ENCODE results near the gene HAGH.

HAGH gene

GRCh38 chr16:1772362-1772907 lies 54.2 kb downstream of the HAGH start, which contains the start of gene EME2:
TSS of gene EME2 (plus strand) at chr16:1772810. CDS start at chr16:1773228, 418 bp downstream.
- DNase-seq = peak; percentile 34

DNA sequence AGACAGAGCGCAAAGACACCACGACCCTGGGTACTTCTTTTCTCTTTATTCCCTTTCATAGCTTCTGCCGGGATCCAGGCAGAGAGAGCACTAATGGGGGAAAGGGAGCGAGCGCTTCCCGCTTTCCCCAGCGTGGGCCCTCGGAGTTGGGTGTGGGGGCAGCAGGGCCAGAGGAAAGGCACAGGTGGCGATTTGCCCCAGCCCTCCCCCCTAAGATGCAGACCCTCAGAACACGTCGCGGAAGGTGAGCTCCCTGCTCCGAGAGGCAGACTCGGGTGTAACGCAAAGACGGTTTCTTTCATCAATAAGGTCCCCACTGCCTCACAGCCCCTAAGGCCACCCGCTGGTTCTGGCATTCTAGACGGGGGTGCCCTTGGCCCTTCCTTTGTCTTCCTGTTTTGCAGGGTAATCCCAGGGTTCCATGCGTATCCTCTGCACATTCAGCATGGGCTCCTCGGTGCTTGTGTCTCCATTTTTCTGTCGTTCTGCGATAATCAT lies 54.7 kb downstream of the HAGH start:
- DNase-seq = no peak

DNA sequence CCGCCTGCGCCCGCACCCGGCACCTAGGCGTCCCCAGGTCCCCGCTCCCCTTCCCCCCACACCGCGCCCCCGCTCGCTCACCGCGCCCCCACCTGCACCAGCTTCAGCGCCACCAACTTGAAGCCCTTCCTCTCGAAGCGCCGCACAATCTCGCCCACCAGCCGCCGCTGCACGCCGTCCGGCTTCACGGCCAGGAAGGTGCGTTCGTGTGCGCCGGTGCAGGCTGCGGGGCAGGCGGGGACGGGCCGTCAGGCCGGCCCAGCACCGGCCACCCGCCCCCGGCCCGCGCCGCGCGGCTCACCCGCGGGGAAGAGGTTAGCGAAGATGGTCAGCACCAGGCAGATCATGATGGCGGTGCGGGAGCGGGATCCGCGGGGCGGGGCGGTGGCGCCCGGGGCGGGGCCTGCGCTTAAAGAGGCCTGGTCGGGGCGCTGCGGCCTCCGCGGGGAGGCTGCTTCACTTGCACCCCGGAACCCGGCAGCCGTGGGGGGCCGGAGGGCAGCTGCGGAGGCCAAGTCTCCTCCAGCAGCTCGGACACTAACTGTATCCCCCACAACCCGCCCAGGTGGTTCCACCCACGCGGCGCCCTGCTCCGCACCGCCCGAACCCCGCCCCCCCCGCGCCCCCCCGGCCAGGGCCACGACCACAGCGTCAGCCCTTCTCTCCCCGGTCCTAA lies 55.3 kb downstream of the HAGH start, which contains the start of gene NME3:
Gene NME3, minus strand, starts transcription at position 356 of the 676 bp plus-strand sequence. Its CDS starts 9 bp downstream, at position 347.
- DNase-seq = peak; percentile 77

DNA sequence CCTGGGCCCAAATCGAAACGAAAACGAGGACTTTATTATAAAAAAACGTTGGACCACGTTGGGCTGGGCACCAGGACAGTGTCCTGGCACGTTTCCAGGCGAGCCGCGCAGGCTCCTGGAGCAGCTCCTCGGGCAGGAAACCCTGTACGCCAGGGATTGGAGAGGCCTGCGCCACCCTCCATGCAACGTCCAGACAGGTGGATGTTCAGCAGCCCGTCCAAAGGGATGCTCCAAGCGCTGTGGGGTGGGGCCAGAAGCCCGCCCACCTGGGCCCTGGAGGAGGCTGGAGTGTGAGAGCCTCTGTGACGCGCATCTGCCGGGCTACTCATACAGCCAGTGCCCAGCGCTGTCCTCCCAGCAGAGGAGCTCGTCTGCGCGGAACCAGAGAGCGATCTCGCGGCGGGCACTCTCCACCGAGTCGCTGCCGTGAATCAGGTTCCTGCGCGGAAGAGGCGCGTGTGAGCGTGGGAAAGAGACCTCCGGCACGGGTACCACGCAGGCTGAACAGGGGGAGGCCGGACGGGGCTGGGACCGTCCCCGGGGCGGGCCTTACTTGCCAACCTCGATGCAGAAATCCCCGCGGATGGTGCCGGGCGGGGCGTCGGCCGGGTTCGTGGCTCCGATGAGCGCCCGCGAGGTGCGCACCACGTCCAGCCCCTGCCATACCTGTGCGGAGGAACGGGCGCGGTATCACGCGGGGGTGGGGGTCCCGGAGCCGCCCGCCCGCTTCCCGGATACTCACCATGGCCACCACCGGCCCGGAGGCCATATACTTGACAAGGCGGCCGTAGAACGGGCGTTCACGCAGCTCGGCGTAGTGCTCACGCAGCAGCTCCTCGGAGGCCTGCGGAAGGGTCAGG lies 56.1 kb downstream of the HAGH start:
- DNase-seq = peak; percentile 64

- no peak for DNase-seq
Observed at GRCh38 chr16:1769402-1770300, 57.0 kb downstream of the HAGH start.

GRCh38 chr16:1768767-1769401 lies 57.7 kb downstream of the HAGH start:
- no peak for DNase-seq

DNA sequence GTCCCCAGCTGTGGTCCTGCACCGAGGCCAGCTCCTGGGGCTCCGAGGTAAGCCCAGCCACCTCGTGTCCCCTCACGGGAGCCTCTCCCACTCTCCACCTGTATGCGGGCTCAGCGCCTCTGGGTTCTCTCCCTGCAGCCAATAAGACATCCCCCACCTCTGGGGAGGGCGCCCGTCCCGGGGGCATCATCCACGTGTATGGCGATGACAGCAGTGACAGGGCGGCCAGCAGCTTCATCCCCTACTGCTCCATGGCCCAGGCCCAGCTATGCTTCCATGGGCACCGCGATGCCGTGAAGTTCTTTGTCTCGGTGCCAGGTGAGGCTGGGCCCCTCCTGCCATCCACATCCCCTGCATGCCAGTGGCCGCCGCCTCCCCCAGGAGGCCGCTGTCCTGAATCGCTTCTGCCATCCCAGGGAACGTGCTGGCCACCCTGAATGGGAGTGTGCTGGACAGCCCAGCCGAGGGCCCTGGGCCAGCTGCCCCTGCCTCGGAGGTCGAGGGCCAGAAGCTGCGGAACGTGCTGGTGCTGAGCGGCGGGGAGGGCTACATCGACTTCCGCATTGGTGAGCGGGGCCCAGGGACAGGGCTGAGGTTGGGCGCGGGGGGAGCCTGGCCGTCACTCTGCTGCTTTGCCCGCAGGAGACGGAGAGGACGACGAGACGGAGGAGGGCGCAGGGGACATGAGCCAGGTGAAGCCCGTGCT lies 58.4 kb downstream of the HAGH start:
- DNase-seq = no peak

GRCh38 chr16:1767116-1767994 lies 59.3 kb downstream of the HAGH start:
- no peak for DNase-seq

GRCh38 chr16:1766701-1767100 lies 59.9 kb downstream of the HAGH start:
- DNase-seq = no peak

GRCh38 chr16:1766231-1766630 lies 60.4 kb downstream of the HAGH start:
- DNase-seq = no peak

- DNase-seq = no peak
Observed at GRCh38 chr16:1765826-1766225, 60.8 kb downstream of the HAGH start.

- DNase-seq = no peak
Observed at GRCh38 chr16:1764971-1765370, 61.7 kb downstream of the HAGH start.

- DNase-seq = no peak
Observed at GRCh38 chr16:1763521-1764511, 62.8 kb downstream of the HAGH start.

DNA sequence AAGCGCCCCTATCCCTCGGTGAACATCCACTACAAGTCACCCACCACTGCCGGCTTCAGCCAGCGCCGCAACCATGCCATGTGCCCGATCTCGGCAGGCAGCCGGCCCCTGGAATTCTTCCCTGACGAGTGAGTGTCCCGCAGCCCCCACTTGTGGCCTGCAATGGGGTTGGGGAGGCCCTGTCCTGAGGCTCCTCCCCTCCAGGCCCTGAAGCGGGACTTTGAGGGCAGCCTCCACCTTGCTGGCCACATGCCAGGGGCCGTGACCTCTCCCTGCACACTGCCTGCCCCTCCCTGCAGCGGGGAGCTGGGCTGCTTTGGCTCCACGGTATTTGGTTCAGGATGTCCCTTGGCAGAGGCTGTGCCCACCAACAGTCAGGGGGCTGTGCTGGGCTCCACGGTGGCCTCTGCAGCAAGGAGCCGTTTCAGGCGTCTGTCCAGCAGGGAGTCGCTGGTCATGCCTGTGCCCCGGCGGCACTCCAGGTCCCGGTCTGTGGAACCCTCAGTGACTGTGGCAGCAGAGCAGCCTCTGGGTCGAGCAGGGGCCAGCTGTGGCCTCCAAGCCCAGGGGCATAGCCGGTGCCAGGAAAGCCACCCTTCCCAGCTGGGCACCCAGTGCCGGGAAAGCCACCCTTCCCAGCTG lies 63.6 kb downstream of the HAGH start:
- no peak for DNase-seq

DNA sequence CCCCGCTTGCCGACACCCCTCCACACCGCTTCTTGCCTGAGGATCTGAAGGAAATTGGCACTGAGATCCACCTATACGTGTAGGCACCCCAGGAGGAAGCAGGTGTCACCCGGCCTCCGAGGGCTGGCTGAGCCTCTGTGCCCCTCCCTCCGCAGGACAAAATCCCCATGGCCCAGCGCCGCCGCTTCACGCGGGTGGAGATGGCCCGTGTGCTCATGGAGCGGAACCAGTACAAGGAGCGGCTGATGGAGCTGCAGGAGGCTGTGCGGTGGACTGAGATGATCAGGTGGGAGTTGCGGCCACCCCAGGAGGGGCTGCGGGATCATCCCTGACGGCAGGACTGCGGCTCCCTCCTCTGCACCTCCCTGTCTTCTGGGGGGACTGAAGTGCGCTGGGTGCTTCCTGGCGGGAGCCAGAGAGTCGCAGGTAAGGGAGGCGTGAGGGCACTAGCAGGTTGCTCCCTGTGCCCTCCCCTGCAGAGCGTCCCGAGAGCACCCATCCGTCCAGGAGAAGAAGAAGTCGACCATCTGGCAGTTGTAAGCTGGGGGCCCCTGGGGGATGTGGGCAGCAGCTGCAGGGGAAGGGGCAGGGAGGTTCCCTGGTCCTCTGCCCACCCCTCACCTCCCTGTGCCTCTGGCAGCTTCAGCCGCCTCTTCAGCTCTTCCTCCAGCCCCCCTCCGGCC lies 64.3 kb downstream of the HAGH start:
- DNase-seq = no peak

- no peak for DNase-seq
Observed at GRCh38 chr16:1761751-1762150, 64.9 kb downstream of the HAGH start.

DNA sequence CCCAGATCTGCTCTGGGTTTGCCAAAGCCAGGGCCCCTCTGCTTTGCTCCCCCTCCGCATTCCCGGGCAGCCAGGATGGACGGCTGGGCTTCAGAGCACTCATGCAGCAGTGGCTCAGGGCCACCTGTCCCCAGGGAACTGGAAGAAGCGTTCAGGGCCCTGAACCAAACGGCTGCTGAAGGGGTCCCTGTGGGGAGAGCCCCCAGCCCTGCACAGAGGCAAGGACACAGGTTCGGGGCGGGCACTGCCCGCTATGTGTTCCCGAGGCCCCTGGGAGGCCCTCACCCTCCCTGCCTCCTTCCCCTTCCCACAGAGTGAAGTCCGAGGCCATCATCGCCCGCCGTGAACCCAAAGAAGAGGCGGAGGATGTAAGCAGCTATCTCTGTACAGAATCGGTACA lies 65.7 kb downstream of the HAGH start:
- DNase-seq = no peak

DNA sequence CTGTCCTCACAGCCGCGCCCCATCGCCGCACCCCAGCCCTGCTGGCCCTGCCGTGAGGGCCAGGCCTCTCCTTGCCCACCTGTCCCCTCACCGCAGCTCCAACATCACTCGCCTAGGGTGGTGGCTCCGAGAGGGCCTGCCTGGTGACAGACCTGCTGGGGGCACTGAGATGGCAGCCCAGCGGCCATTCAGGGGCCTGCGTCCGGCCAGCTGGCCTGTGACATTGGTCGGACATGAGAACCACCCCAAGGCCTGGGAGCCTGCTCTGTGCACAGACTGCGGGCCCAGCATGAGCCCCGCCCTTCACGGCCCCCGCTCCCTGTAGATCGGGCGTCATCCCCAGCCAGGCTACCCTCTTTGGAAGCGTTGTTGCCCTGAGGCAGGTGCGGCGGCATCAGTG lies 67.1 kb downstream of the HAGH start:
- DNase-seq = no peak

Data from CD4-positive, alpha-beta T cell treated with Interleukin-12 subunit alpha and Interleukin-12 subunit beta, for 1 hour (primary cell).